Ureter (tissue), 1 donor: ENCODE results near the gene TRIP10. TPM values are rescaled to one million over a fixed set of nuclear protein-coding genes. Genes with fewer than 3 reads are reported as not detected.
"Not testable (repeated sequence)": the region's sequence is repeated elsewhere in the genome, so short reads cannot be mapped to it uniquely, and the experiment has no call there.

Experiments
- DNase-seq: peaks from one replicate; pipeline ENCODE4 v3.0.0-alpha.2; 2020; ENCODE audit warnings: low spot score
- total RNA-seq: library from RNA; stranded (reverse); gene quantifications from one replicate; pipeline ENCODE4 v1.2.4, GENCODE V29; 2023
- donor health status: DM: yes; HTN: yes; CAD: no.

Gene TRIP10
- total RNA-seq, 1 donor from 2014 or later: 86.0 TPM

- DNase-seq: no peak
Measured at GRCh38 chr19:6797646-6798045, 58.2 kb downstream of the TRIP10 start.

GRCh38 chr19:6800160-6800790, 60.8 kb downstream of the TRIP10 start:
- DNase-seq: not testable (repeated sequence)

GRCh38 chr19:6800991-6801484, 61.6 kb downstream of the TRIP10 start:
- peak; percentile 70 for DNase-seq

Other genes starting within 250 kb of the TRIP10 start
- gene TUBB4A, start 237.4 kb upstream of the TRIP10 start, total RNA-seq: 1.2 TPM
- 0.75 TPM for gene TNFSF9, start 208.7 kb upstream of the TRIP10 start, total RNA-seq
- gene CD70, start 148.5 kb upstream of the TRIP10 start, total RNA-seq: not detected
- gene TNFSF14, start 69.5 kb upstream of the TRIP10 start, total RNA-seq: 2.8 TPM
- gene C3, start 19.0 kb upstream of the TRIP10 start, total RNA-seq: 718 TPM
- gene GPR108, start 2.1 kb upstream of the TRIP10 start, total RNA-seq: 74.0 TPM
- 68.7 TPM for gene SH2D3A, start 27.8 kb downstream of the TRIP10 start, total RNA-seq
- gene VAV1, start 33.0 kb downstream of the TRIP10 start, total RNA-seq: 12.1 TPM
- gene ADGRE1, start 147.9 kb downstream of the TRIP10 start, total RNA-seq: 0.36 TPM